Measurements from ENCODE around the gene NEK10. TPM values are rescaled to one million over a fixed set of nuclear protein-coding genes. Genes with fewer than 3 reads are reported as not detected.

The NEK10 gene
- total RNA-seq, 1 experiment from 2014 or later, result 2.8 TPM

GRCh38 chr3:27097182-27097581 is 272.0 kb downstream of the NEK10 start:
- DNase-seq (ENCODE audit: low spot score), result no peak

GRCh38 chr3:27095553-27096222 is 273.5 kb downstream of the NEK10 start:
- DNase-seq (ENCODE audit: low spot score), result no peak

- no peak for DNase-seq (ENCODE audit: low spot score)
These were observed 274.5 kb downstream of the NEK10 start for GRCh38 chr3:27094721-27095120.

- no peak for DNase-seq (ENCODE audit: low spot score)
These were observed 275.4 kb downstream of the NEK10 start for GRCh38 chr3:27093771-27094170.

- DNase-seq (ENCODE audit: low spot score), result no peak
These were observed 278.7 kb downstream of the NEK10 start for GRCh38 chr3:27090275-27091041.

GRCh38 chr3:27089645-27090044 is 279.5 kb downstream of the NEK10 start:
- DNase-seq (ENCODE audit: low spot score), result no peak

- DNase-seq (ENCODE audit: low spot score), result no peak
These were observed 280.1 kb downstream of the NEK10 start for GRCh38 chr3:27089068-27089467.

GRCh38 chr3:27085829-27086730 is 283.1 kb downstream of the NEK10 start:
- no peak for DNase-seq (ENCODE audit: low spot score)

- no peak for DNase-seq (ENCODE audit: low spot score)
These were observed 287.1 kb downstream of the NEK10 start for GRCh38 chr3:27081992-27082607.

- no peak for DNase-seq (ENCODE audit: low spot score)
These were observed 287.6 kb downstream of the NEK10 start for GRCh38 chr3:27081566-27081965.

- no peak for DNase-seq (ENCODE audit: low spot score)
These were observed 289.0 kb downstream of the NEK10 start for GRCh38 chr3:27080258-27080525.

- no peak for DNase-seq (ENCODE audit: low spot score)
These were observed 289.5 kb downstream of the NEK10 start for GRCh38 chr3:27079427-27080257.

GRCh38 chr3:27078246-27078913 is 290.8 kb downstream of the NEK10 start:
- no peak for DNase-seq (ENCODE audit: low spot score)

- no peak for DNase-seq (ENCODE audit: low spot score)
These were observed 292.2 kb downstream of the NEK10 start for GRCh38 chr3:27076815-27077630.

GRCh38 chr3:27074914-27075313 is 294.3 kb downstream of the NEK10 start:
- no peak for DNase-seq (ENCODE audit: low spot score)

- DNase-seq (ENCODE audit: low spot score), result no peak
These were observed 295.3 kb downstream of the NEK10 start for GRCh38 chr3:27073912-27074311.

- no peak for DNase-seq (ENCODE audit: low spot score)
These were observed 296.2 kb downstream of the NEK10 start for GRCh38 chr3:27072810-27073651.

- DNase-seq (ENCODE audit: low spot score), result no peak
These were observed 308.8 kb downstream of the NEK10 start for GRCh38 chr3:27060336-27060735.
